Fibroblast of pulmonary artery (primary cell): ENCODE measurements around the gene GBF1.

Experiments
- DNase-seq: peaks from one replicate; pipeline ENCODE4 v3.0.0-alpha.2; 2010; ENCODE audit warnings: low read depth
- H3K4me3 ChIP-seq: replicated peaks from 2 replicates; pipeline ENCODE4 v1.5.1; 2011; ENCODE audit warnings: low read depth, mild to moderate bottlenecking, control low read depth, low read length, moderate library complexity
- TF ChIP-seq, protein P1 (sequence below): IDR thresholded peaks from 2 replicates; pipeline ENCODE4 v1.5.1; 2011; ENCODE audit warnings: mild to moderate bottlenecking, control low read depth, low read length, inconsistent platforms; ENCODE audit errors: missing control alignments

The GBF1 gene

GRCh38 chr10:102322914-102323313 is 77.6 kb downstream of the GBF1 start:
- no peak overlapping the region for H3K4me3 ChIP-seq
- no peak for DNase-seq
- TF ChIP-seq, protein P1, sequence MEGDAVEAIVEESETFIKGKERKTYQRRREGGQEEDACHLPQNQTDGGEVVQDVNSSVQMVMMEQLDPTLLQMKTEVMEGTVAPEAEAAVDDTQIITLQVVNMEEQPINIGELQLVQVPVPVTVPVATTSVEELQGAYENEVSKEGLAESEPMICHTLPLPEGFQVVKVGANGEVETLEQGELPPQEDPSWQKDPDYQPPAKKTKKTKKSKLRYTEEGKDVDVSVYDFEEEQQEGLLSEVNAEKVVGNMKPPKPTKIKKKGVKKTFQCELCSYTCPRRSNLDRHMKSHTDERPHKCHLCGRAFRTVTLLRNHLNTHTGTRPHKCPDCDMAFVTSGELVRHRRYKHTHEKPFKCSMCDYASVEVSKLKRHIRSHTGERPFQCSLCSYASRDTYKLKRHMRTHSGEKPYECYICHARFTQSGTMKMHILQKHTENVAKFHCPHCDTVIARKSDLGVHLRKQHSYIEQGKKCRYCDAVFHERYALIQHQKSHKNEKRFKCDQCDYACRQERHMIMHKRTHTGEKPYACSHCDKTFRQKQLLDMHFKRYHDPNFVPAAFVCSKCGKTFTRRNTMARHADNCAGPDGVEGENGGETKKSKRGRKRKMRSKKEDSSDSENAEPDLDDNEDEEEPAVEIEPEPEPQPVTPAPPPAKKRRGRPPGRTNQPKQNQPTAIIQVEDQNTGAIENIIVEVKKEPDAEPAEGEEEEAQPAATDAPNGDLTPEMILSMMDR: no peak

- TF ChIP-seq, protein P1: no peak
- H3K4me3 ChIP-seq: no peak overlapping the region
- peak; percentile 32 for DNase-seq
Observed at GRCh38 chr10:102324061-102324460, 78.7 kb downstream of the GBF1 start.

- no peak overlapping the region for H3K4me3 ChIP-seq
- DNase-seq: no peak
- TF ChIP-seq, protein P1: no peak
Observed at GRCh38 chr10:102326031-102326430, 80.7 kb downstream of the GBF1 start.

DNA sequence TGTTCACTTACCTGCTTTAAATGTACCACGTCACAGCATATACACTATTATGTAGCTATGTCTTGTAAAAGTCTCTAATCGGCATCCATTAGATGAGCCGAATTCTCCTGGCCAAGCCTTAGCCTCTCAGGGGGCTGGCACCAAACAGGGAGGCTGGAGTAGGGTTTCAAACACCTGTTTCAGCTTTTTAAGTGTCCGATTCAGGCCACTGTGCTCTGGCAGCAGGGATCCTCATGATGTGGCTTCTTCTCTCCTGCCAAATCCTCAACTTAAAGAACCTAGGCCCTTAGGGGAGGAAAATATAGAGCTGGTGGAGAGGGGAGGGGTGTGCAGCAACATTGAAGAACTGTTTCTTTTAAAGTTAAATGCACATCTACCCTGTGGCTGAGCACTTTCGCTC is 81.7 kb downstream of the GBF1 start:
- H3K4me3 ChIP-seq: no peak overlapping the region
- TF ChIP-seq, protein P1: no peak
- DNase-seq: no peak

DNA sequence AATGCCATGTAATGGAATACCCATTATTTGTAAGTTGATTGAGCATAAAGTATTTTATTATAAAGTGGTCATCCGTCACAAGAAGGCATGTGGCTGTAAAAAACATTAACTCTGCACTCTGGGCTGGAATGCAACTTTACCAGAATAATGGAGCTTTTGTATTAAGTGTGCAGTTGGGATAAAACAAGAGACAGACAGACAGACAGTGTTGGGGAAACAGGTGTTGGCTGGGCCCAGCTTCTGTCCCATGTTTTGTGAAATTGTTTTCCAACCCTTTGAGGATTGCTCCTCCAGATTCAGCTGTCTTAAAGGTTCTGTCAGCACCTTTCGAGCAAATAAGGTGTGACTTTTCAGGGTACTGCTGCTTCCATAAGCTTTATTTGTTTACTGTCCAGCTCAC is 82.3 kb downstream of the GBF1 start:
- TF ChIP-seq, protein P1: no peak
- H3K4me3 ChIP-seq: no peak overlapping the region
- DNase-seq: no peak

DNA sequence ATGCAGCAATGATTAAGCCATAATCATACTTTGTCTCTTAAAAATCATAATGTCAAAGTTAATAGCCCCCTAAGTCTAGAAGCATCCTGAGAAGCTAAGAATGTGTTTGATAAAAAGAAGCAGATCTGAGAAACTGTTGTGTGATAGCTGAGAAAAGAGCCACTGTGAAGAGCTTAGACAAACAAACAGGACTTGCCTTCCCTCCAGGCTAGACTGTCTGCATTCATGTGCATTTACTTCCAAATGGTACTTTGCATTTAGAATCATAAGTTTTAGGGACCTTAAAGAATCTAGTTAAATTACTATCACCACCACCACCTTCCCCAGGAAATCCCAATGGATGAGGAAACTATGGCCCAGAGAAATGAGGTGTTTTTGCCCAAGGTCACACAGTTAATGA is 87.4 kb downstream of the GBF1 start:
- TF ChIP-seq, protein P1: no peak
- DNase-seq: no peak
- no peak overlapping the region for H3K4me3 ChIP-seq

GRCh38 chr10:102334101-102334500 is 88.8 kb downstream of the GBF1 start:
- TF ChIP-seq, protein P1: no peak
- DNase-seq: peak; percentile 56
- H3K4me3 ChIP-seq: no peak overlapping the region
